ENCODE measurements around the gene INTS3.

INTS3 gene

GRCh38 chr1:153771261-153771660, 43.4 kb downstream of the INTS3 start:
- no peak overlapping the region for H3K27ac ChIP-seq
- TF ChIP-seq ZFX (IDR thresholded peaks at IDR 0.05; ENCODE audit: borderline replicate concordance) (no peak), CTCF (IDR thresholded peaks at IDR 0.05) (no peak)

- H3K27ac ChIP-seq = no peak overlapping the region
- TF ChIP-seq CTCF (IDR thresholded peaks at IDR 0.05) = peak; percentile 47
- TF ChIP-seq ZFX (IDR thresholded peaks at IDR 0.05; ENCODE audit: borderline replicate concordance) = no peak
Observed at GRCh38 chr1:153771841-153772593, 44.2 kb downstream of the INTS3 start.

- H3K27ac ChIP-seq = peak overlapping the region; percentile 99
- TF ChIP-seq ZFX (IDR thresholded peaks at IDR 0.05; ENCODE audit: borderline replicate concordance) (no peak), CTCF (IDR thresholded peaks at IDR 0.05) (no peak)
Observed at GRCh38 chr1:153773096-153773921, 45.5 kb downstream of the INTS3 start.

- TF ChIP-seq CTCF (IDR thresholded peaks at IDR 0.05) (no peak), ZFX (IDR thresholded peaks at IDR 0.05; ENCODE audit: borderline replicate concordance) (no peak)
- H3K27ac ChIP-seq = peak overlapping the region; percentile 99
Observed at GRCh38 chr1:153774026-153774595, 46.3 kb downstream of the INTS3 start.

- no peak for TF ChIP-seq CTCF (IDR thresholded peaks at IDR 0.05)
- TF ChIP-seq ZFX (IDR thresholded peaks at IDR 0.05; ENCODE audit: borderline replicate concordance) = no peak
- peak within 1 kb of the TSS; percentile 99 for H3K27ac ChIP-seq
Observed at GRCh38 chr1:153774780-153775457, 47.1 kb downstream of the INTS3 start, which contains the start of gene SLC27A3. Gene SLC27A3 (plus strand): TSS chr1:153775407. CDS start chr1:153775498, 91 bp downstream.

GRCh38 chr1:153775458-153776327, 47.8 kb downstream of the INTS3 start:
- H3K27ac ChIP-seq = peak overlapping the region; percentile 99
- TF ChIP-seq CTCF (IDR thresholded peaks at IDR 0.05) (peak; percentile 49), ZFX (IDR thresholded peaks at IDR 0.05; ENCODE audit: borderline replicate concordance) (no peak)

All from 22Rv1 (cell line).